Mucosa of rectum (tissue), 2 donors: ENCODE results near the gene USP17L12.
"Not testable (repeated sequence)": the region's sequence is repeated elsewhere in the genome, so short reads cannot be mapped to it uniquely, and the experiment has no call there.

Experiments used
- H3K27ac ChIP-seq, 2 donors: one replicate each; pipeline ENCODE4 v1.7.0; 2013; ENCODE audit warnings: inconsistent platforms in 2 of 2, low read depth in 2 of 2, low read length in 2 of 2
- H3K27me3 ChIP-seq, 2 donors: one replicate each; pipeline ENCODE4 v1.7.0; 2013; ENCODE audit warnings: low read length in 2 of 2; ENCODE audit not compliant: control insufficient read depth in 2 of 2, insufficient read depth in 2 of 2
- H3K36me3 ChIP-seq, 2 donors: one replicate each; pipeline ENCODE4 v1.7.0; 2013; ENCODE audit warnings: low read length in 2 of 2; ENCODE audit not compliant: control insufficient read depth in 2 of 2, insufficient read depth in 2 of 2
- H3K4me1 ChIP-seq, 2 donors: one replicate each; pipeline ENCODE4 v1.7.0; 2013; ENCODE audit warnings: low read length in 2 of 2, mild to moderate bottlenecking in 1 of 2; ENCODE audit not compliant: control insufficient read depth in 2 of 2, insufficient read depth in 2 of 2
- H3K4me3 ChIP-seq, 2 donors: one replicate each; pipeline ENCODE4 v1.7.0; 2013; ENCODE audit warnings: low read length in 2 of 2
- H3K9ac ChIP-seq, 2 donors: one replicate each; pipeline ENCODE4 v1.7.0; 2013; ENCODE audit warnings: low read length in 2 of 2, low read depth in 1 of 2, mild to moderate bottlenecking in 1 of 2
- H3K9me3 ChIP-seq, 2 donors: one replicate each; pipeline ENCODE4 v1.7.0; 2013; ENCODE audit warnings: low read length in 2 of 2; ENCODE audit not compliant: control insufficient read depth in 2 of 2
- donor health status: healthy.
- donor health status: Normal muscosa, but diverticular disease.

USP17L12 gene

DNA sequence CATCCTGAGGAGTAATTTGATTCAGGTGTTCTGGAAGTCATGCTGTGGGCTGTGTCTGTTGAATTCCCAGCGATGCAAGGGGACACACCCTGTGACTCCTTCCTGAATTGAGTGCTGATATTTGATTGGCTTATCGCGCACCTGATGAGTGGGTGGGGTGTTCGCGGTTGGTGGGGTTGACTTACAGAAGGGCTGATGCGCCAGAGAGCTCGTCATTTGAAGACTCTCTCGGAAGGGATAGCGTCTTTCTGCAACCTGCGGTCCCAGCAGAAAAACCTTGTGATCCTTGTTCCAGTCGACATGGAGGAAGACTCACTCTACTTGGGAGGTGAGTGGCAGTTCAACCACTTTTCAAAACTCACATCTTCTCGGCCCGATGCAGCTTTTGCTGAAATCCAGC is 33.1 kb downstream of the USP17L12 start, which contains the start of gene USP17L19:
USP17L19 (plus strand) TSS at position 301 of the 400 bp plus-strand sequence; CDS start at position 301, 0 bp downstream.
- not testable (repeated sequence) for H3K27ac ChIP-seq, H3K4me3 ChIP-seq, H3K4me1 ChIP-seq, H3K9me3 ChIP-seq, H3K27me3 ChIP-seq, H3K36me3 ChIP-seq, H3K9ac ChIP-seq

DNA sequence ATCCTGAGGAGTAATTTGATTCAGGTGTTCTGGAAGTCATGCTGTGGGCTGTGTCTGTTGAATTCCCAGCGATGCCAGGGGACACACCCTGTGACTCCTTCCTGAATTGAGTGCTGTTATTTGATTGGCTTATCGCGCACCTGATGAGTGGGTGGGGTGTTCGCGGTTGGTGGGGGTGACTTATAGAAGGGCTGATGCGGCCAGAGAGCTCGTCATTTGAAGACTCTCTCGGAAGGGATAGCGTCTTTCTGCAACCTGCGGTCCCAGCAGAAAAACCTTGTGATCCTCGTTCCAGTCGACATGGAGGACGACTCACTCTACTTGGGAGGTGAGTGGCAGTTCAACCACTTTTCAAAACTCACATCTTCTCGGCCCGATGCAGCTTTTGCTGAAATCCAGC is 37.9 kb downstream of the USP17L12 start, which contains the start of gene USP17L20:
USP17L20 (plus strand) TSS at position 301 of the 400 bp plus-strand sequence; CDS start at position 301, 0 bp downstream.
- H3K4me1 ChIP-seq, H3K36me3 ChIP-seq, H3K9ac ChIP-seq, H3K27me3 ChIP-seq, H3K27ac ChIP-seq, H3K9me3 ChIP-seq, H3K4me3 ChIP-seq: not testable (repeated sequence)

DNA sequence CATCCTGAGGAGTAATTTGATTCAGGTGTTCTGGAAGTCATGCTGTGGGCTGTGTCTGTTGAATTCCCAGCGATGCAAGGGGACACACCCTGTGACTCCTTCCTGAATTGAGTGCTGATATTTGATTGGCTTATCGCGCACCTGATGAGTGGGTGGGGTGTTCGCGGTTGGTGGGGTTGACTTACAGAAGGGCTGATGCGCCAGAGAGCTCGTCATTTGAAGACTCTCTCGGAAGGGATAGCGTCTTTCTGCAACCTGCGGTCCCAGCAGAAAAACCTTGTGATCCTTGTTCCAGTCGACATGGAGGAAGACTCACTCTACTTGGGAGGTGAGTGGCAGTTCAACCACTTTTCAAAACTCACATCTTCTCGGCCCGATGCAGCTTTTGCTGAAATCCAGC is 42.6 kb downstream of the USP17L12 start, which contains the start of gene USP17L21:
USP17L21 (plus strand) TSS at position 301 of the 400 bp plus-strand sequence; CDS start at position 301, 0 bp downstream.
- H3K4me1 ChIP-seq, H3K27ac ChIP-seq, H3K4me3 ChIP-seq, H3K36me3 ChIP-seq, H3K27me3 ChIP-seq, H3K9ac ChIP-seq, H3K9me3 ChIP-seq: not testable (repeated sequence)

DNA sequence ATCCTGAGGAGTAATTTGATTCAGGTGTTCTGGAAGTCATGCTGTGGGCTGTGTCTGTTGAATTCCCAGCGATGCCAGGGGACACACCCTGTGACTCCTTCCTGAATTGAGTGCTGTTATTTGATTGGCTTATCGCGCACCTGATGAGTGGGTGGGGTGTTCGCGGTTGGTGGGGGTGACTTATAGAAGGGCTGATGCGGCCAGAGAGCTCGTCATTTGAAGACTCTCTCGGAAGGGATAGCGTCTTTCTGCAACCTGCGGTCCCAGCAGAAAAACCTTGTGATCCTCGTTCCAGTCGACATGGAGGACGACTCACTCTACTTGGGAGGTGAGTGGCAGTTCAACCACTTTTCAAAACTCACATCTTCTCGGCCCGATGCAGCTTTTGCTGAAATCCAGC is 47.4 kb downstream of the USP17L12 start, which contains the start of gene USP17L22:
USP17L22 (plus strand) TSS at position 301 of the 400 bp plus-strand sequence; CDS start at position 301, 0 bp downstream.
- not testable (repeated sequence) for H3K27me3 ChIP-seq, H3K27ac ChIP-seq, H3K4me3 ChIP-seq, H3K4me1 ChIP-seq, H3K9me3 ChIP-seq, H3K9ac ChIP-seq, H3K36me3 ChIP-seq
